GM19463 (cell line): Measurements from ENCODE around the gene USP6NL.
A peak's percentile ranks its signal among the peaks of the same experiment; 100 is the strongest.

ENCODE experiments used
- ATAC-seq: cut with Tn5 transposase; IDR thresholded peaks from one replicate; pipeline ENCODE4 v1.9.1; 2021; ENCODE audit warnings: mild to moderate bottlenecking, moderate library complexity; ENCODE audit not compliant: unreplicated experiment

USP6NL gene

DNA sequence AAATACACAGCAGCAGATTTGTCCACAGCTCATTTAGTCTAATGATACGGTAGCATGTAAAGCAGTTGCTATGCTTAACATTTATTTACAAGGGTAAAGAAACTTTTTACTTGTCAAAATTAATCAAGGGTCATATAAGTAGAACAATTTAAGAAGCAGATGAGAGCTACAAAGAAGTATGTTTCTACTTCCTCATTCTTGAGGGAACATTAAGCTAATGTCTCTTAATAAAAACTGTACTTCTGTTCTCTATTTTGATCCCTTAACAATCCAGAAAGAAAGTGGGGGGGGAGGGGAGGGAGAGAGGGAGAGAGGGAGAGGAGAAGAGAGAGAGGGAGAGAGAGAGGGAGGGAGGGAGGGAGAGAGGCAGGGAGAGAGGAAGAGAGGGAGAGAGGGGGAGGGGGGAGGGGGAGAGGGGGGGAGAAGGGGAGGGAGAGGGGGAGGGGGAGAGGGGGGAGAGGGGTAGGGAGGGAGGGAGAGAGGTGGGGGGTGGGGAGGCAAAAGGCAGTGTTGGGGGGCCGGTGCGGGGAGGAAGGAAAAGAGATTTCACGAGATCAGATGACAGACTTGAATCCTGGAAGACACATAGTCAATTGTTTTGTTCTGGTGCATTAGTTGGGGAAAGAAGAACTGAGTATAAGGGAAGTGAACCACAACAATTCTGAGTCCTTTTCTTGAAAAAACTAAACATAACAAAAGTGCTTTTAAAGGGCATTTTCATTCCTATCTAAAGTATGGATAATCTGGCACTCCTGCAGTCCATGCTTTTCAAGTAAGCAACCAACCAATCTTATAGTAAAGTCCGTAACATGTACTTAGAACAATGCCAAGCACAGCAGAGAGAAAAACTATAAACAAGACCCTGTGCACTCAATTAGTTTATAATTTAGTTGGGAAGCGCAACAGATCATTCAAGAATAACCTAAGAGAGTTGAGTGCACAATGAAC, 128.0 kb downstream of the USP6NL start:
- ATAC-seq: no peak

DNA sequence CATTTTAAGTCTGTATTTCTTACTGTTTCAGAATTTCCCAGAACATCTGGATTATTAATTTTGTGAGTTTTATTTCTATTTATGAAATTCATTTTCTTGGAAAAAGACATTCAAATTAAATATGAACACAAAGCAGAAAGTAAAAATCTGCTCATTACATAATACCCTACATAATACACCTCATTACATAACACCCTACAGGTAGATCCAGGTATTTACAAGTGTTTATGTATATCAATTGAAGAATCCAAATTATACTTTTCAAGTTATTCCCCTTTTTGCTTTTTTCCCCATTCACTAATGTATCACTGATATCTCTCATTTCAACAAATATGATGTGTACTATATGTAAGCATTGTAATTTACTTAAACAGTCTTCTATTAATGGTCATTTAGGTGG, 129.1 kb downstream of the USP6NL start:
- ATAC-seq: no peak

DNA sequence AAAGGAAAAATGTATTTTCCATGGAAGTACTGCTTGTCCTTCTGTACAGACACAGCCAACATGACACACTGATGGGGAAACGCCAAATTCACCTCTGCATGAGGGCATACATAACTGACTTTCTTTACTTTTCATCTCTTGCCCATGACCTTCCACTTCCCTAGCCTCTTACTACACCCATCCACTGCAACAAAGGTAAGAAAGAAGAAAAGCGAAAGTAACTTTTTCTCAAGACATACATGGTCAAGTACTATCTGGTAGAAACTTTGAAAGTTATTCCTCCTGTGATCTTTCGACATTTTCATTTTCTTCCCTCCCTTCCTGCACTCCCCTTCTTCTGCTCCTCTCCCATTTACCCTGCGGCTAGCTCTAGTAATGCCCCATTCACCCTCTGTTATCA, 130.8 kb downstream of the USP6NL start:
- no peak for ATAC-seq

DNA sequence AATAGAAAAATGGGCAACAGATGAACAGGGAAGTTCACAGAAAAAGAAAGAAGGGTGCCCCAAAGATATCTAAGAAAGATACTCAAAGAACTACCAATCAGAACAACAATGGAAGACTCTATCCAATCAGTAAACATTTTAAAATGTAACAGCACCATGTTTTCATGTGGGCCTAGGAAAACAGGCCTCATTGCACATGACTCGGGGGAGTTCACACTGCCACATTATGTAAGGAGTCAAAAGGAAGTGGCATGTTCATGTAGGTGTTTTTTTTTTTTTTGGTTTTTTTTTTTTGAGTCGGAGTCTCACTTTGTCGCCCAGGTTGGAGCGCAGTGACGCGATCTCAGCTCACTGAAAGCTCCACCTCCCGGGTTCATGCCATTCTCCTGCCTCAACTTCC, 132.2 kb downstream of the USP6NL start:
- no peak for ATAC-seq

DNA sequence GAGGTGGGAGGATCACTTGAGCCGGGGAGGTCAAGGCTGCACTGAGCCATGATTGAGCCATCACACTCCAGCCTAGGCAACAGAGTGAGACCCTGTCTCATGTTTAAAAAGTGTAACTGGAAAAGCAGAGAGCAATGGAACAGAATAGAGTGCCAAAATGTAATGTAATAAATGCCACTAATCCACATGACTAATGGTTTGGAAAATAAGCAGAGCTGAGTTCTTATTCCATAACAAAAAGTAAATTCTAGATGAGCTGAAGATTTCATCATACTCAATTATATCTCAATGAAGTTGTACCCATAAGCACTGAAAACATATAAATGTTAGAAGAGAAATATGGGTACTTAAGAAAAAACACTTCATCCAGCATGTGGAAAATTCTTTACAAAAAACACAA, 132.6 kb downstream of the USP6NL start:
- no peak for ATAC-seq

DNA sequence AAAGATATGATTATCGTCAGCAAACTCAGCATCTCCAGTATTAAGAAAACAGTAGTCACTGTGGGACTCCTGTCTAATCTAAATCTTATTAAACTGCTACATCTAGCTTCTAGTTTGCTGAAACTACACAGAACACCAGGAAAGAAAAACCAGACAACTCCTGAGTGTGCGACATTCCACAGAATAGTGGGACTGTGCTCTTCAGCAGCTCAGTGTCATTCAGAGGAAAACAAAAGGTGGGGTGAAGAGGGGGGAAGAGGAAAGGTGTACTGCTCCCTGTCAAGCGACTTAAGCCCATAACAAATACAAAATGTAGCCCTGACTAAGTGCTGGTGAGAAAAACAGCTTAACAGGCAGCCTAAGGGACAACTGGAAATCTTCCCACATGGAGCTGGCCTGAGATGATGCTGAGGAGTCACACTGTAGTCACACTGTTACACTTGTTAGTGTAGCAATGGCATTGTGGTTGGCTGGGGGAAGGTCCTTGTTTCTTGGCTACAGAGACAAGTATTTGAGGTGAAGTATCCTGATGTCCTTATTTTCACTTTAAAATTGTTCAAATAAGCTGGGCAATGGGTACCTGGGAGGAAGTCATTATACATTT, 135.5 kb downstream of the USP6NL start:
- ATAC-seq: no peak

DNA sequence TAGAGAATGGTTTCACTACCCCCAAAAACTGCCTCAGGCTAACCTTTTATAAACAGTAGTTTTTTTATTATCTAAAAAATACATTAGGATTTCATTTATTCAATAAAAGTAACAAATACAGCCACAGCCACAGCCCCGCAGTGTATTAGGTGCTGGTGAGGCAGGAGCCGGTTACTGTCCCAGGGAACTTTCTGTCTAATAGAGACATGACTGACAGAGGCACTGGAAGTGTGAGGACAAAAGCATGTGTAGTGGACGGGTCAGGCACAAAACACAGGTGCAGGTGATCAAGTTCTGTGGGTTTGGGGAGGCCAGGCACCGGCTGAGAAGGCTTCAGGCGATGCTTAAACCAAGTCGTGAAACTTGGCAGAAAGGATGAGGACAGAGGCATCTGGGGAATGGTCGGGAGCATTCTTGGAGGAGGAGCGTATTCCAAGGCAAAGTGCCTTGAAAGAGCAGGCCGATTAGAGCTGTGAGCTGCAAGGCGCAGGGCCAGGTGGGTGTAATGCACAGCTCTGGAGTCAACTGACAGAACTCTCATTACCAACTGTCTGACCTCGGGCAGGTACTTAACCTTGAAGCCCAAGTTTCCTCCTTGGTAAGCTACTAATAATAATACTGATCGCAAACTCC, 138.2 kb downstream of the USP6NL start:
- ATAC-seq: no peak

DNA sequence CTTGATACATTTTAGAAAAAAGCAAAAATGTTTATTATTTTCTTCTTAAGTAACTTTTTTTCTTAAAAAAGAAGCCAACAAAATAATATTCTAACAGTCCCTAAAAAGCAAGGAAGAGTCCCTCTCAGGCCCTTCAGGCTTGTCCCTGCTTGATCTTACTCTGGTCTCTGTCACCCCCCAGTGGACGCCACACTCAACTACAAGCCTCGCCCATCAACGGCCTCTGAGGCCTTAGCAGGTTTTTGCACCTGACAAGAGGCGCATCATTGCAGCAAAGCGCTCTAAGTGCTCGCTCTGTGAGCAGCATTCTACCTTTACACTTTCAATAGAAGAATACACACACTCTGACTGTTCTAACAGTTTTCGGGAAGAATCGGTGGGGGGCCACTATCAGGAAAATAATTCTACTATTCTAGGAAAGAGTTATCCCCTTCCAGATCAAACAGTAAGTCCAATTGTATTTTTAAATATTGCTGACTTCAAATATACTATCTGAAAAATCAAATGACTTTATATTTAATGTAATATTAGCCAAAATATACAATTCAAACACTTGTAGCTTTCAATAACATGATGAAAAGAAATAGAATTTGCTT, 139.2 kb downstream of the USP6NL start:
- ATAC-seq: peak; percentile 95

DNA sequence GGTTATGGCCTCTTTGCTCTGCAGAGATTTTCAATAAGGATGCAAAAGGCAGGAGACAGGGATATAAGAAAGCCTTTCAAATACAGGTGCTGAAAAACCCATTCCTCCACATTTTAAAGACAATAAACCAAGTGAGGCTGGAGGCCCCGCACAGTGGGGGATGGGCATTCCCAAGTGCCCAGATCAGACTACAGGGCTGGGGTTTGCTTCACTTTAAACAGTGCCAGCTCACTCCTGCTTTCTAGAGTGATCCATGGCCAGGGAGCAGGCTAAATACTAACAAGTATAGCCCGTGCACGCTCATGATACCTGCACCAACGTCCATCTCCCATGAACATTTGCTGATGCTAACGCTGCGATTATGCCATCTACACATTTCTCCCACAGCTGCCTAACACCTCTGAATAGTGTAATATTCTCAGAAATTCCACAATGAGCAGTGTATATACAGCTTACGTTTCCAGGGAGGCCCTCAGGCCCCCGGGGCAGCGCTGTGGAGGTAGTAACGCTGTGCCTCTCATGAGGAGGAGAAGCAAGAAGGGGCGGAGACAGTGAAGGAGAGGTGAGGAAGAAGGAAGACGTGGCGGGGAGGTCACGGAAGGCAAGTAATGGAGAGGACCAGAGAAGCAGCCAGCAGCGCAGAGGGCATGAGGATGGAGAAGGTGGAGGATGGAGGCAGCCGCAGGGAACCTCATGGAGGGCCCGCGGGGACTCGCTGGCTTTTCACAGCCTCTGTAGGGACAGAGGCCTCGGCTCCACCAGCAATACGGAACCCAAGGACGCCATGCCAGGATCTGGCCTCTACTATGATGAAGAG, 141.7 kb downstream of the USP6NL start:
- ATAC-seq: no peak

DNA sequence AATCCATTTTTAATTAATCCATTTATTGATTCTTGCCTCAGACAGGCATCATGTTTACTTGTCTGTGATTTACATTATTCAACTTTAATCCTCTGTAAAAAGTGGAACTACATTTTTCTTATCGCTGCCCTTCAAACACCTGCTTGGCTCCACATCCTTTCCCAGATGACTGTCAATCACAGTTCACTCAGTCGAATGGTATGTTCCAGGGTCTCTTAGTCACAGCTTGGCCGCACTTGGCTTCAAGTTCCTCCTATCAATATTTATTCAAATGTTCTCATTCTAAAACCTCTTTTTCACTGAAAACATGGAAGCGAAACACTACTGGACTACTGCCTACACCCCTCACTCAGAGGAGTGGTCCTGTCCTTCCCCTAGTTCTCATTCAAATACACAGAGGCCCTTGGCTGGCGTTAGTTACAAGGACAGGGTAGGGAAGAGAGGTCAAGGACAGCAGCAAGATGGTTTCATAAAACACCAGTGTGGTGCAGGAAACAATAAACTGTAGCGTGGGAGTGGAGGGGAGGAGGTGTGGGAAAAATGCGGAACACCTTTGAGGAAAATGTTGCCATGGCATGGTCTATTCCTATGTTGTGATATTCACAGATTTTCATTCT, 143.2 kb downstream of the USP6NL start:
- no peak for ATAC-seq

DNA sequence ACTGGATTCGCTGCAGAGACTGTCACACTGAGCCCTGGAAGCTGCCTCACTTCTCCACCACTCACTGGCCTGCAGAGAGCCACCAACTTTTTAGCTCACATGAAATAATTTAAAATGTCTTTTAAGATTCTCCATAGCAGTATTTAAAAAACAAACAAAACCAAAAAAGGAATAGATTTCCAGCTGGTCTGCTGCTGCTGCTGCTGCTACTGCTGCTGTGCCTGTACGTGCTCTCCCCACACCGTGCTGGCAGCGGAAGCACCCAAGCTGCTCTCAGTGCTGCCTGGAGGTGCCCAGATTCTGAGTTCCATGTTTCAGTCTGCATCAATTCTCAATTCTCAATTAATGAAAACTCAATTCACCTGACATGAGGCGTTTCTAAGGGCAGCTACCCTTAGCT, 146.0 kb downstream of the USP6NL start:
- no peak for ATAC-seq

DNA sequence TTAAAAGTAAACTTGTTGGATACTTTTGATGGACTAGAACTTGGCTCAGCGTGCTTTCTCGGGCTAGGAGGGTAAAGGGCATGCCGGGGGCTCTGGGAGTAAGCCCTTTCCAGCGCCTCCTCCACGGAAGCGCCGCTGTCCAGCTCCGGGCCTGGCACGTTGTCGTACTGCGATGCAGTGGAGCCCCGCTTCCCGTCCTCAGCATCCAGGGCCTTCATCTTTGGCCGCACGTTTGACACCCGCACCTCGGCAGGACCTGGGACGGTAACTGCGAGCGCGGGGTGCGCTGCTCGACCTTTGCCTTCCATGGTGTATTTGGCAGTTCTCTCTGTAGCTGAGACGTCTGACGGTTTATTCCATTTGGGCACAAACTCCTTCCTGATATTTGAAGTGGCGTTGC, 148.3 kb downstream of the USP6NL start:
- ATAC-seq: no peak

DNA sequence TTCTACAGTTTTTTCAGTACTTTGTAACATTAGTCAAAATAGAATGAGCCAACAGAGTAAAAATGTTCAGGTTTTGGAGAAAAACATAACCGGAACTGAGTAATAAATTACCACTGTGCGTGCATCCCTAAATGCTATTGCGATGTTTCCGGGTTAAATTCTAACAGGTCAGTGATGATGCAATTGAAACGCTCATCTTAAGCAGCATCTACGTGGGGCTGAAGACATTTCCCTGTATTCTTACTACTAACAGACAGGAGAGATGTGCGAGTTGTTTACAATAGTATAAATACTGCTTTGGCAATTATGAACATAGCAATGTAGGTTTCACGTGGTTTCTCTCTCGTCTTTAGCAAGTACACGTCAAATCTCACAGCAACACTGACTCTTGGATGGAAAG, 149.4 kb downstream of the USP6NL start:
- ATAC-seq: no peak

DNA sequence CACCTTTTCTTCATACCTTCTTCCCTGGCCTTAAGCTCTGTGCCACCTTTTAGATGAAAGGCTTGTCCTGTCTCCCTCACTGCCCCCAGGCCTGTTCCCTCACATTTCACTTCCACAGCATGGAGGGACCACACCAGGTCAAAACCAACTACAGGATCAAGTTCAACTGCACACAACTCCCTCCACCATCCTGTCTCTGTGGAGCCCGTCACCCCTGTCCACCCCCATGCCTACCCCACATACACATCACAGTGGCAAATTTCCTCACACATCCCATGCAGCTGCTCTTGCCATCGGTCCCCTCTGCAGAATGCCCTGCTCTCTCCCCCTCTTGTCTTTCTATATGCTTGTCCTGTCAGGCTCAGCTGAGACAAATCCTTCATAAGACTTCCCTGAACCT, 154.1 kb downstream of the USP6NL start:
- no peak for ATAC-seq

DNA sequence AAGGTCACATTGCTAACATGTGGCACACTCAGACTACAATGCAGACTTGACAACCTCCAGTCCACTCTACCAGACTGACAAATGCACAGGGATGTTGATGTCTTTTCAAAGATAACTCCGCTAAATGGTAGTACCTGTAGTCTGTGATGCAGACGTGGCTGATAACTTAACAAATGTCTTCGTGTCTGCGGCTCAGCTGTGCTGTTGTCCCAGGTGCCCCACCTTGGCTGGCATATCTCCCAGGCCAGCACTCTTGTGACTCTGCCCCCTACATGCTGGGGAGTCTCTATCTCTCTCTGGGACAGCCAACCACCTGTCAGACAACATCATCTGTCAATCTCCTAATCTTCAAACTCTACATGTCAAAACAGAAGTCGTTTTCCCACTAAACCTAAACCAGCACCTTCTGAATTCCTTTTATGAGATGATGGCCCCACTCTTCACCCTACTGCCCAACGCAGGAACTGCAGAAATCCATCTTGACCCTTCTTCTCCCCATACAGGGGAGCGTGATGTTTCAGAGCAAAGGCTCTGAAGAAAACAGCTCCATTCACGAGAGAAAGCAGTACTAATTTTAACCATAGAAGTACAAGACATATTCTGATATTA, 156.4 kb downstream of the USP6NL start:
- no peak for ATAC-seq

DNA sequence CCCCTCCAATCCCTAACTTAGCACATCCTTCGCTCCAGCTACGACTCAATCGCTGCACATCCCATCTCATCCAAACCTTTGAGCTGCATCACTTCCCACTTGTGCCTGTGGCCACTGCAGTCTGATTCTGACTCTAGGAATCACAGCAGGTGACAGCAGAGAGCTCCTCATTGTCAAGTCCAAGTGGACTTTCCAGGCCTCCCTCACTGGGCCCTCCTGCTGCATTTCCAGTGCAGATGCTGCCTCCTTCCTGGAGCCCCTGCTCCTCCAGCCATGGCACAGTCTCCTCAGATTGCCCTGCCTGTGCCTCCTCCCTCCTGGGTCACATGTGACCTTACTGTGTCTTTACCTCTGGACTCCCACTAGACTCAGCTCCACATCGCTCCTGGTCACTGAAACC, 157.3 kb downstream of the USP6NL start:
- no peak for ATAC-seq

DNA sequence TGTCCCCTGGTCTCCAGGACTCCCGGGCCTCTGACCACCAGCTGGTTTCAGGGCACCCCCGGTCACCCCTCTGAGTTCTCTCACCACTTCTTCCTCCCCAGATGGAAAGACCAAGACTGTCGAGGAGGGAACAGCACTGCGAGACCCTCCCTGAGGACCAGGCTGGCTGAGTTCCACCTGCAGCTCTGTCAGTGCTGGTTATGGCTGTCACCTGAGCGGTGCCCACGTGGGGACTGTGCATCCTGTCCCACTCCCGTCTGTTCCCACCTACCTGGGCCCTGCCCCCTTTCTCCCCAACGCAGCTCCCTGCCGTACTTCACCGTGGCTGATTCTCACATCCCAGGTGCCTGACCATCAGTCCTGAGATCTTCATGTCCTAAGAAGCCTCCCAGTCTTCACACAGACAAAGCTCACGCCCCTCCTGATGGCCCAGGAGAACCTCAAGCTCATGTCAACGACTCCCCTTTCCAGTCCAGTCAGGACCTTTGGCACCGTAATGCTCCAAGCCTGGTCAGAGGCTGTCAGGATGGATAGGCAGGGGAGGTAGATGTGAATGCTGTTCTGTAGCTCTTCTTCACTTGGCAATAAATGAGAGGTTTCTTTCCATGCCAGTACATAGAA, 159.7 kb downstream of the USP6NL start:
- no peak for ATAC-seq

DNA sequence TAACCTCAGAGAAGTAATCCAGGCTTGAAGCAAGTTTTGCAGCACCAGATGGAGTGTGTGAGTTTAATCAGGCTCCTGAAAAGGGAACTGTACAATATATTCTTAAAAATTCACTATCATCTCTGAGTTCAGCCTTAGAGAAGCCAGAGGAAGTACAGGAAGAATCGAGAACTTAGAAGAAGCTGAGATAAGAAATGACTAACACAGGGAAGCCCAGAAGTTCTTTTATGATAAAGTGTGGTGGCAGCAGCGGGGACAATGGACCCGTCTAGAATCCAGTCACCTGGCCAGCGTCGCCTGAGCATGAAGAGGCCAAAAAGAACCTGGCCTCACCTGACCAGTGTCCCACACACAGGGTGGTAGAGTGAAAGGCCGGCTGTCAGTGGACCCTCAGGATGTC, 161.0 kb downstream of the USP6NL start:
- no peak for ATAC-seq

DNA sequence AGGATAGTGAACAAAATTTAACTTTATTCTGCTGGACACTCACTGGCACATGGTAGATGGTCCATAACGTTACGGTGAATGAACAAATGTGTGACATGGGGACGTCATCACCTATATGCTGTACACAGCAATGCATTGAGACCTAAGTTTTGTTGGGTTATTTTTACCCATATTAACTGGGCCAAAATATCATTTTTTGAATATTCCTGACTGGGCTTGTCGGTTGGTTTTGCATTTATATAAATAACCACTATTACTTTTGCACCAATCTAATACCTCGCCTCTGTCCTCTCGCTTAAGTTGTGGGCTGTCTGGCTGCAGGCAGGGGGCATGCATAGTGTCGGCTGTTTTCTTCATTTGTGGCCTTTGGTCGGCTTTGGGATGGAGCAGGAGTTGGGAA, 161.7 kb downstream of the USP6NL start:
- no peak for ATAC-seq
